Nephron progenitor cell (in vitro differentiated cells): ENCODE measurements around the gene KCNJ3.

ENCODE experiments used
- DNase-seq: peaks from one replicate; pipeline ENCODE4 v3.0.0; 2021
- H3K27ac Mint-ChIP-seq: 2 replicates; pipeline ENCODE4 v1.8.0; 2021; ENCODE audit warnings: mild to moderate bottlenecking, moderate library complexity, mixed read lengths
- H3K27me3 Mint-ChIP-seq: 2 replicates; pipeline ENCODE4 v1.8.0; 2021; ENCODE audit warnings: mild to moderate bottlenecking, low read depth, mixed read lengths; ENCODE audit not compliant: poor library complexity
- H3K36me3 Mint-ChIP-seq: 2 replicates; pipeline ENCODE4 v1.8.0; 2021; ENCODE audit warnings: low read depth, mixed read lengths
- H3K4me1 Mint-ChIP-seq: 2 replicates; pipeline ENCODE4 v1.8.0; 2021; ENCODE audit warnings: mixed read lengths
- H3K4me3 Mint-ChIP-seq: 2 replicates; pipeline ENCODE4 v1.8.0; 2021; ENCODE audit warnings: mild to moderate bottlenecking, moderate library complexity, mixed read lengths
- H3K9me3 Mint-ChIP-seq: 2 replicates; pipeline ENCODE4 v1.8.0; 2021; ENCODE audit warnings: mild to moderate bottlenecking, moderate library complexity, mixed read lengths
- CTCF ChIP-seq: fragments of 200-600 bp; sonication (generic); IDR thresholded peaks from 2 replicates; pipeline ENCODE4 v1.5.0; 2021; ENCODE audit warnings: antibody characterized with exemption

The KCNJ3 gene

GRCh38 chr2:154693741-154694340, 4.7 kb upstream of the KCNJ3 start:
- Mint-ChIP-seq H3K27me3 (peaks cover 26% of the 10 kb centered on the region), H3K27ac (no peak overlapping the region), H3K4me1 (peaks cover 18% of the 10 kb centered on the region), H3K36me3 (no peaks in the 10 kb centered on the region), H3K9me3 (no peaks in the 10 kb centered on the region), H3K4me3 (no peak overlapping the region)
- TF ChIP-seq CTCF = no peak
- DNase-seq = no peak

- no peak for DNase-seq
- no peak for TF ChIP-seq CTCF
- H3K36me3 Mint-ChIP-seq = no peaks in the 10 kb centered on the region
- peaks cover 28% of the 10 kb centered on the region for H3K4me1 Mint-ChIP-seq
- no peak overlapping the region for H3K4me3 Mint-ChIP-seq
- no peak overlapping the region for H3K27ac Mint-ChIP-seq
- H3K9me3 Mint-ChIP-seq = peaks cover 4% of the 10 kb centered on the region
- H3K27me3 Mint-ChIP-seq = peaks cover 36% of the 10 kb centered on the region
Observed at GRCh38 chr2:154694881-154695280, 3.6 kb upstream of the KCNJ3 start.

GRCh38 chr2:154696369-154696768, 2.1 kb upstream of the KCNJ3 start:
- H3K4me1 Mint-ChIP-seq = peaks cover 19% of the 10 kb centered on the region
- H3K36me3 Mint-ChIP-seq = no peaks in the 10 kb centered on the region
- no peak for TF ChIP-seq CTCF
- no peak overlapping the region for H3K27ac Mint-ChIP-seq
- no peak for DNase-seq
- H3K4me3 Mint-ChIP-seq = no peak overlapping the region
- H3K27me3 Mint-ChIP-seq = peaks cover 44% of the 10 kb centered on the region
- peaks cover 4% of the 10 kb centered on the region for H3K9me3 Mint-ChIP-seq

- Mint-ChIP-seq H3K9me3 (peaks cover 4% of the 10 kb centered on the region), H3K36me3 (no peaks in the 10 kb centered on the region), H3K4me3 (peak overlapping the region; percentile 87), H3K27ac (no peak overlapping the region), H3K27me3 (peaks cover 44% of the 10 kb centered on the region), H3K4me1 (peaks cover 18% of the 10 kb centered on the region)
- DNase-seq = no peak
- no peak for TF ChIP-seq CTCF
Observed at GRCh38 chr2:154696810-154697417, 1.6 kb upstream of the KCNJ3 start.

GRCh38 chr2:154697418-154698252, 860 bp upstream of the KCNJ3 start:
- peak; percentile 72 for DNase-seq
- Mint-ChIP-seq H3K27me3 (peaks cover 44% of the 10 kb centered on the region), H3K9me3 (peaks cover 4% of the 10 kb centered on the region), H3K36me3 (no peaks in the 10 kb centered on the region), H3K27ac (no peak overlapping the region), H3K4me3 (peak overlapping the region; percentile 87), H3K4me1 (peaks cover 18% of the 10 kb centered on the region)
- TF ChIP-seq CTCF = no peak
